GM19467 (cell line): ENCODE data around the gene NPAS2.

Experiments used
- ATAC-seq: cut with Tn5 transposase; IDR thresholded peaks from one replicate; pipeline ENCODE4 v1.9.1; 2021; ENCODE audit warnings: mild to moderate bottlenecking, moderate library complexity; ENCODE audit not compliant: unreplicated experiment

NPAS2 gene

GRCh38 chr2:100819370-100820272, at the start of gene NPAS2:
Gene NPAS2 (plus strand): TSS chr2:100820139. CDS start chr2:100904755, 84,616 bp downstream.
- ATAC-seq, result no peak

- no peak for ATAC-seq
These were observed 48.8 kb upstream of the NPAS2 start for GRCh38 chr2:100771125-100771524.

- ATAC-seq, result no peak
These were observed 46.4 kb upstream of the NPAS2 start for GRCh38 chr2:100773538-100773937.

GRCh38 chr2:100776445-100776844, 43.5 kb upstream of the NPAS2 start:
- no peak for ATAC-seq

GRCh38 chr2:100778637-100779450, 41.1 kb upstream of the NPAS2 start:
- no peak for ATAC-seq

- no peak for ATAC-seq
These were observed 40.1 kb upstream of the NPAS2 start for GRCh38 chr2:100779908-100780202.

- no peak for ATAC-seq
These were observed 39.5 kb upstream of the NPAS2 start for GRCh38 chr2:100780203-100781008.

GRCh38 chr2:100781009-100781325, 39.0 kb upstream of the NPAS2 start:
- no peak for ATAC-seq

- ATAC-seq, result no peak
These were observed 38.2 kb upstream of the NPAS2 start for GRCh38 chr2:100781523-100782379.

GRCh38 chr2:100782380-100782878, 37.5 kb upstream of the NPAS2 start:
- ATAC-seq, result no peak

- no peak for ATAC-seq
These were observed 36.0 kb upstream of the NPAS2 start for GRCh38 chr2:100783987-100784386.

- ATAC-seq, result no peak
These were observed 35.3 kb upstream of the NPAS2 start for GRCh38 chr2:100784681-100785080.

- ATAC-seq, result no peak
These were observed 34.2 kb upstream of the NPAS2 start for GRCh38 chr2:100785626-100786296.

- no peak for ATAC-seq
These were observed 33.7 kb upstream of the NPAS2 start for GRCh38 chr2:100786297-100786658.

GRCh38 chr2:100786985-100787384, 33.0 kb upstream of the NPAS2 start:
- ATAC-seq, result no peak

GRCh38 chr2:100789361-100789760, 30.6 kb upstream of the NPAS2 start:
- no peak for ATAC-seq

GRCh38 chr2:100791294-100791935, 28.5 kb upstream of the NPAS2 start:
- no peak for ATAC-seq

- no peak for ATAC-seq
These were observed 28.0 kb upstream of the NPAS2 start for GRCh38 chr2:100791936-100792308.

GRCh38 chr2:100793220-100793619, 26.7 kb upstream of the NPAS2 start:
- no peak for ATAC-seq
